H1 (cell line): ENCODE results near the gene MTHFS. TPM values are rescaled to one million over a fixed set of nuclear protein-coding genes. Genes with fewer than 3 reads are reported as not detected.

ENCODE experiments used
- CTCF ChIA-PET: fragments of 300-600 bp; sonication (Branson Sonifier 250); formaldehyde crosslinking; loops from one replicate; lab custom pipeline; 2021; ENCODE audit not compliant: partially characterized antibody; lab: Charles Lee
- POLR2A ChIA-PET: fragments of 300-600 bp; sonication (Branson Sonifier 250); formaldehyde crosslinking; loops from one replicate; lab custom pipeline; 2021; ENCODE audit warnings: inconsistent platforms; ENCODE audit not compliant: partially characterized antibody; lab: Charles Lee
- DNase-seq, 2 experiments: peaks; one replicate each; pipeline versions ENCODE4 v3.0.0 to v3.0.0-alpha.2; 2010 to 2022; ENCODE audit warnings: low spot score in 2 of 2, low read depth in 1 of 2, mixed read lengths in 1 of 2
- FAIRE-seq: peaks from 2 replicates; lab custom pipeline; 2011; peaks lifted over from hg19 to GRCh38; lab: Jason Lieb, UNC
- H2AFZ ChIP-seq: 2 replicates; pipeline ENCODE4 v1.8.1; 2012; ENCODE audit warnings: low read length, inconsistent platforms
- H2AK5ac ChIP-seq: 2 replicates; pipeline ENCODE4 v1.6.1; 2013; ENCODE audit warnings: low read depth, low read length
- H2BK120ac ChIP-seq: replicated peaks from 2 replicates; pipeline ENCODE3; 2013; ENCODE audit warnings: low read depth, low read length, inconsistent platforms
- H2BK12ac ChIP-seq: 2 replicates; pipeline ENCODE4 v1.6.1; 2013; ENCODE audit warnings: low read depth, low read length
- H2BK15ac ChIP-seq: 2 replicates; pipeline ENCODE4 v1.6.1; 2013; ENCODE audit warnings: low read length
- H2BK20ac ChIP-seq: 2 replicates; pipeline ENCODE4 v1.6.1; 2013; ENCODE audit warnings: low read length
- H2BK5ac ChIP-seq: 2 replicates; pipeline ENCODE4 v1.6.1; 2013; ENCODE audit warnings: low read depth, low read length
- H3K14ac ChIP-seq: 2 replicates; pipeline ENCODE4 v1.6.1; 2013; ENCODE audit warnings: inconsistent platforms; ENCODE audit not compliant: insufficient read length
- H3K18ac ChIP-seq: 2 replicates; pipeline ENCODE4 v1.6.1; 2013; ENCODE audit warnings: low read length; ENCODE audit errors: extremely low read depth
- H3K23ac ChIP-seq: 2 replicates; pipeline ENCODE4 v1.6.1; 2013; ENCODE audit warnings: inconsistent platforms; ENCODE audit not compliant: insufficient read length
- H3K23me2 ChIP-seq: 2 replicates; pipeline ENCODE4 v1.6.1; 2013; ENCODE audit warnings: low read depth, low read length
- H3K27ac ChIP-seq: 2 replicates; pipeline ENCODE4 v1.6.1; 2011; ENCODE audit warnings: low read depth, low read length, inconsistent platforms
- H3K27me3 ChIP-seq, 4 experiments: replicated peaks in 1 of 4; 1 replicate in 1 of 4; 2 replicates in 3 of 4; pipeline versions ENCODE4 v1.6.1 to v1.8.1; 2011 to 2013; ENCODE audit warnings: low read length in 3 of 4, mild to moderate bottlenecking in 3 of 4, inconsistent platforms in 2 of 4, mixed read lengths in 2 of 4, moderate library complexity in 1 of 4; ENCODE audit not compliant: control insufficient read depth in 3 of 4, insufficient read depth in 3 of 4; ENCODE audit errors: extremely low read depth in 1 of 4
- H3K36me3 ChIP-seq, 4 experiments: 2 replicates each; pipeline versions ENCODE4 v1.6.1 to v1.8.1; 2011 to 2013; ENCODE audit warnings: mild to moderate bottlenecking in 4 of 4, low read length in 3 of 4, moderate library complexity in 2 of 4, control low read depth in 1 of 4, inconsistent platforms in 1 of 4; ENCODE audit not compliant: insufficient read depth in 4 of 4, control insufficient read depth in 2 of 4
- H3K4ac ChIP-seq: replicated peaks from 2 replicates; pipeline ENCODE3; 2013; ENCODE audit warnings: low read length, low read depth, mixed read lengths, inconsistent platforms; ENCODE audit not compliant: insufficient read length
- H3K4me1 ChIP-seq, 4 experiments: replicated peaks in 1 of 4; 1 replicate in 1 of 4; 2 replicates in 3 of 4; pipeline versions ENCODE4 v1.6.1 to v1.8.1; 2011 to 2013; ENCODE audit warnings: low read length in 3 of 4, inconsistent platforms in 2 of 4, mixed read lengths in 1 of 4; ENCODE audit not compliant: insufficient read depth in 4 of 4, control insufficient read depth in 3 of 4
- H3K4me2 ChIP-seq, 2 experiments: 2 replicates each; pipeline versions ENCODE4 v1.6.1 to v1.8.1; 2011 to 2013; ENCODE audit warnings: low read depth in 2 of 2, low read length in 2 of 2, control low read depth in 1 of 2, inconsistent platforms in 1 of 2, mild to moderate bottlenecking in 1 of 2; ENCODE audit not compliant: insufficient read depth in 1 of 2
- H3K4me3 ChIP-seq, 4 experiments: fragments of 200-600, 300-600 bp in 1 of 4; sonication (generic), shearing (Covaris generic), sonication (Bioruptor Twin) in 1 of 4; 2 replicates each; pipeline versions ENCODE4 v1.5.1 to v1.8.1; 2011 to 2016; ENCODE audit warnings: low read length in 4 of 4, low read depth in 3 of 4, control low read depth in 2 of 4, inconsistent platforms in 2 of 4, mild to moderate bottlenecking in 2 of 4, mixed read lengths in 1 of 4, moderate library complexity in 1 of 4; ENCODE audit not compliant: insufficient read depth in 2 of 4; ENCODE audit errors: extremely low read depth in 1 of 4
- H3K56ac ChIP-seq: replicated peaks from 2 replicates; pipeline ENCODE3; 2013; ENCODE audit warnings: low read depth, mild to moderate bottlenecking, mixed read lengths, low read length, inconsistent platforms; ENCODE audit not compliant: insufficient read length
- H3K79me1 ChIP-seq: 2 replicates; pipeline ENCODE4 v1.6.1; 2013; ENCODE audit warnings: low read depth, low read length, control low read depth
- H3K79me2 ChIP-seq, 2 experiments: 2 replicates each; pipeline versions ENCODE4 v1.6.1 to v1.8.1; 2012 to 2013; ENCODE audit warnings: low read length in 2 of 2, mild to moderate bottlenecking in 2 of 2, inconsistent platforms in 1 of 2; ENCODE audit not compliant: insufficient read depth in 2 of 2, control insufficient read depth in 1 of 2
- H3K9ac ChIP-seq, 4 experiments: replicated peaks in 1 of 4; 1 replicate in 1 of 4; 2 replicates in 3 of 4; pipeline versions ENCODE4 v1.6.1 to v1.8.1; 2011 to 2013; ENCODE audit warnings: low read depth in 3 of 4, low read length in 3 of 4, control low read depth in 2 of 4, mild to moderate bottlenecking in 2 of 4, moderate library complexity in 2 of 4, inconsistent platforms in 1 of 4; ENCODE audit errors: extremely low read depth in 1 of 4
- H3K9me3 ChIP-seq, 2 experiments: 2 replicates each; pipeline versions ENCODE4 v1.6.1 to v1.8.1; 2012 to 2013; ENCODE audit warnings: mild to moderate bottlenecking in 2 of 2, moderate library complexity in 2 of 2, control low read depth in 1 of 2, inconsistent platforms in 1 of 2, low read depth in 1 of 2, low read length in 1 of 2, mixed read lengths in 1 of 2; ENCODE audit not compliant: insufficient read depth in 2 of 2
- H4K20me1 ChIP-seq, 2 experiments: replicated peaks in 1 of 2; 2 replicates each; pipeline versions ENCODE3 to v1.8.1; 2011 to 2013; ENCODE audit warnings: inconsistent platforms in 2 of 2, low read length in 2 of 2, mild to moderate bottlenecking in 1 of 2; ENCODE audit not compliant: insufficient read depth in 2 of 2, control insufficient read depth in 1 of 2
- H4K5ac ChIP-seq: 2 replicates; pipeline ENCODE4 v1.6.1; 2013; ENCODE audit warnings: low read length, low read depth, mixed read lengths, inconsistent platforms; ENCODE audit not compliant: insufficient read length
- H4K8ac ChIP-seq: 2 replicates; pipeline ENCODE4 v1.8.0; 2013; ENCODE audit warnings: mild to moderate bottlenecking, moderate library complexity, low read length, inconsistent platforms; ENCODE audit not compliant: insufficient read depth; ENCODE audit errors: extremely low read depth
- H4K91ac ChIP-seq: replicated peaks from 2 replicates; pipeline ENCODE3; 2013; ENCODE audit warnings: low read length, mixed read lengths, inconsistent platforms; ENCODE audit not compliant: insufficient read length
- BRCA1 ChIP-seq: IDR thresholded peaks from 2 replicates; pipeline ENCODE4 v1.6.1; 2012; ENCODE audit warnings: low read depth, low read length, improper control_type of control experiment
- CBX5 ChIP-seq: fragments of 300-800, 300-1000 bp; sonication (generic); IDR thresholded peaks from 2 replicates; pipeline ENCODE4 v1.7.1; 2016; ENCODE audit warnings: antibody characterized with exemption, low read length, low read depth
- CBX8 ChIP-seq: fragments of 300-800, 300-1000 bp; sonication (generic); IDR thresholded peaks from 2 replicates; pipeline ENCODE4 v1.7.1; 2016; ENCODE audit warnings: low read depth, low read length, borderline replicate concordance
- CTBP2 ChIP-seq: IDR thresholded peaks from 2 replicates; pipeline ENCODE4 v1.7.0; 2011; ENCODE audit warnings: borderline replicate concordance, mild to moderate bottlenecking, moderate library complexity, mixed read lengths, low read length; ENCODE audit not compliant: insufficient read depth, insufficient read length
- FOSL1 ChIP-seq: IDR thresholded peaks from 2 replicates; pipeline ENCODE4 v1.6.1; 2011; ENCODE audit warnings: mild to moderate bottlenecking, low read depth, low read length, moderate library complexity; ENCODE audit not compliant: insufficient read depth
- GABPA ChIP-seq: IDR thresholded peaks from 2 replicates; pipeline ENCODE4 v1.6.1; 2011; ENCODE audit warnings: mild to moderate bottlenecking, low read length, moderate library complexity, borderline replicate concordance; ENCODE audit not compliant: insufficient read depth
- MAFK ChIP-seq: IDR thresholded peaks from 2 replicates; pipeline ENCODE4 v1.6.1; 2012; ENCODE audit warnings: low read depth, mild to moderate bottlenecking, improper control_type of control experiment, low read length
- RNF2 ChIP-seq: fragments of 200-900, 300-1000 bp; sonication (generic); IDR thresholded peaks from 2 replicates; pipeline ENCODE4 v1.7.1; 2016; ENCODE audit warnings: borderline replicate concordance, low read depth, mild to moderate bottlenecking, antibody characterized with exemption, low read length; ENCODE audit not compliant: poor library complexity, severe bottlenecking; ENCODE audit errors: missing control alignments
- SIN3A ChIP-seq, 2 experiments: IDR thresholded peaks in 1 of 2; conservative IDR thresholded peaks in 1 of 2; 2 replicates each; pipeline ENCODE4 v1.6.1; 2011 to 2012; ENCODE audit warnings: low read length in 2 of 2, improper control_type of control experiment in 1 of 2, low read depth in 1 of 2, mild to moderate bottlenecking in 1 of 2
- SIRT6 ChIP-seq: IDR thresholded peaks from one replicate; pipeline ENCODE4 v1.7.1; 2012; ENCODE audit warnings: low read length, inconsistent platforms
- SIX5 ChIP-seq: IDR thresholded peaks from 2 replicates; pipeline ENCODE4 v1.6.1; 2011; ENCODE audit warnings: mild to moderate bottlenecking, low read depth, low read length
- TBP ChIP-seq: IDR thresholded peaks from 2 replicates; pipeline ENCODE4 v1.6.1; 2011; ENCODE audit warnings: low read depth, low read length, improper control_type of control experiment
- WGBS, 2 experiments: shearing (Covaris generic) in 1 of 2; methylation state at CpG; one replicate each; pipeline versions ENCODE4 v1.1.6 to v1.1.7; 2013 to 2015; ENCODE audit warnings: low lambda C conversion rate in 2 of 2, mixed read lengths in 2 of 2, inconsistent platforms in 1 of 2, low coverage in 1 of 2, missing lambda C conversion rate in 1 of 2; ENCODE audit not compliant: insufficient replicate concordance in 2 of 2, insufficient coverage in 1 of 2, insufficient read length in 1 of 2; ENCODE audit errors: extremely low coverage in 1 of 2, missing lambda C conversion rate in 1 of 2; 5-methylcytosine and 5-hydroxymethylcytosine counted together
- polyA plus RNA-seq, 7 experiments: library from polyadenylated mRNA; depleted of rRNA in 3 of 7; stranded (reverse) in 5 of 7; unstranded in 2 of 7; fragments of >200 nt in 5 of 7; fragments of 200-250 nt in 2 of 7; gene quantifications; 1 replicate in 5 of 7; 2 replicates in 1 of 7; 4 replicates in 1 of 7; pipeline versions ENCODE4 v1.2.1 to v1.2.3, GENCODE V29; 2011 to 2013; ENCODE audit warnings: missing spikeins in 2 of 7, mixed read lengths in 2 of 7
- total RNA-seq: library from RNA; stranded (reverse); fragmentation: NEBNext Ultra II Directional; extraction: Animal tissue kit (Norgen Biotek cat#: 25700); gene quantifications from 2 replicates; pipeline ENCODE4 v1.2.1, GENCODE V29; 2021

The MTHFS gene
- total and polyA plus RNA-seq, 2 of the 8 experiments (the other 6 are each of a cell fraction or from before 2014, with no cell fraction given) = 27.3 to 37.2 TPM

DNA sequence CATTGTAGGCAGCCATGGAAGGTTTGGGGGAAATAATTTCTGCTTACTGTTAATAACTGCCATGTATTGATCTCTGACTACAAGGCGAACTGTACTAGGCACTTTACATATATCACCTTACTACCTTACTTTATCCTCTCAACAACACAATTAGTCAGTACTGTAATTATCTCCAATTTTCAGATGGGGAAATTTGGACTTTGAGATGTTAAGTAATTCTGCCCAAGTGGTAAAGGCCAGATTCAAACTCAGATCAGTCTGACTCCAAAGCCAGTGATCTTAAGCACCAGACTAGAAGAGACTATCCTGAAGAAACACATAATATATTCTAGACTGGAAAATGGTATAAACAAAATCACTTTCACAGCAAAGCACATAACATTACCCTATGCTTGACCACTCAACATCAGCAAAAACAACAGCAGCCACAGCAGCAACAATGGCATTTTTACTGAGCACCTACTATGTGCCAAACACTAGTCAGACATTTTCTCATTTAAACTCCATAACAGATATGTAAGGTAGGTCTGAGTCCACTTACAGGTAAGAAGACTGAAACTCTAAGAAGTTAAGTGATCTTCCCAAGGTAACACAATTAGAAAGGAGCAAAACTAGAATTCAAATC is 13.1 kb downstream of the MTHFS start:
- 85% methylated on average over 1 of the region's 1 CpG; no CpG with 5 or more reads in 1 of the 2 experiments for WGBS, 2 experiments
- no peaks in the 10 kb centered on the region for H3K4me1 ChIP-seq
- H4K91ac ChIP-seq = no peak overlapping the region
- H2BK20ac ChIP-seq = no peak overlapping the region
- ChIA-PET POLR2A (no interaction called here), CTCF (interaction anchor here (0.8 to 1.9 kb wide), 2 partner anchors 12 to 30 kb away, joined by 3 read pairs; no protein-coding TSS in a partner anchor)
- H2BK120ac ChIP-seq = no peak overlapping the region
- H4K20me1 ChIP-seq = peaks cover 0 to 2% of the 10 kb centered on the region in 2 experiments
- no peak overlapping the region for H2BK15ac ChIP-seq
- no peaks in the 10 kb centered on the region for H3K23me2 ChIP-seq
- H2AFZ ChIP-seq = no peak overlapping the region
- H3K23ac ChIP-seq = no peak overlapping the region
- H3K18ac ChIP-seq = no peak overlapping the region
- H3K9ac ChIP-seq = no peak overlapping the region
- H3K36me3 ChIP-seq = peaks cover 0 to 43% (median 16%) of the 10 kb centered on the region in 4 experiments; a peak in 7 of 8 replicates
- H2AK5ac ChIP-seq = no peak overlapping the region
- H3K4me3 ChIP-seq = no peak overlapping the region
- H3K56ac ChIP-seq = no peak overlapping the region
- H2BK5ac ChIP-seq = no peak overlapping the region
- H3K14ac ChIP-seq = no peak overlapping the region
- peaks cover 0 to 2% of the 10 kb centered on the region in 2 experiments; a peak in 2 of 4 replicates for H3K79me2 ChIP-seq
- no peak overlapping the region for H3K4ac ChIP-seq
- peaks cover 0 to 2% of the 10 kb centered on the region in 2 experiments for H3K9me3 ChIP-seq
- H4K8ac ChIP-seq = no peak overlapping the region
- H4K5ac ChIP-seq = no peak overlapping the region
- FAIRE-seq (no peak), DNase-seq (no peak)
- H3K79me1 ChIP-seq = no peaks in the 10 kb centered on the region
- no peak overlapping the region for H2BK12ac ChIP-seq
- no peak overlapping the region for H3K4me2 ChIP-seq
- no peaks in the 10 kb centered on the region for H3K27me3 ChIP-seq
- H3K27ac ChIP-seq = no peak overlapping the region
- TF ChIP-seq TBP (no peak), RNF2 (no peak), CTBP2 (no peak), CBX5 (no peak), SIRT6 (no peak), CBX8 (no peak), SIX5 (no peak), MAFK (no peak), FOSL1 (no peak), SIN3A (conservative IDR thresholded peaks at IDR 0.05 in 1 of 2, IDR thresholded peaks at IDR 0.05 in 1 of 2; ENCODE audit: low read depth in 1 of 2, low read length in 2 of 2) (no peak), BRCA1 (no peak), GABPA (no peak)
